T-cell (primary cell): Measurements from ENCODE around the gene POLH. TPM values are rescaled to one million over a fixed set of nuclear protein-coding genes. Genes with fewer than 3 reads are reported as not detected.
"Not testable (repeated sequence)": the region's sequence is repeated elsewhere in the genome, so short reads cannot be mapped to it uniquely, and the experiment has no call there.

Experiments used
- ATAC-seq, 4 experiments: fragments of 200-7000 bp in 3 of 4; fragments of 150-1000 bp in 1 of 4; cut with Tn5 transposase; replicated peaks in 1 of 4; 1 replicate in 3 of 4; 2 replicates in 1 of 4; pipeline ENCODE4 v1.10.0; 2021; ENCODE audit warnings: moderate library complexity in 3 of 4, mild to moderate bottlenecking in 2 of 4, moderate number of reproducible peaks in 1 of 4
- CTCF ChIA-PET, 2 donors: fragments of 300-600 bp; sonication (Branson Sonifier 250); formaldehyde crosslinking; loops; one replicate each; lab custom pipeline; 2022; ENCODE audit warnings: antibody characterized with exemption in 2 of 2; lab: Charles Lee
- POLR2A ChIA-PET, 2 donors: fragments of 300-600 bp; sonication (Branson Sonifier 250); formaldehyde crosslinking; loops; one replicate each; lab custom pipeline; 2022; ENCODE audit warnings: antibody characterized with exemption in 2 of 2; lab: Charles Lee
- DNase-seq, 35 experiments: peaks; one replicate each; pipeline versions ENCODE4 v3.0.0 to v3.0.0-alpha.2; 2013 to 2023
- H3K27ac ChIP-seq: one replicate; pipeline ENCODE4 v1.5.1; 2013; ENCODE audit warnings: low read length
- H3K27me3 ChIP-seq, 2 experiments: replicated peaks in 1 of 2; 1 replicate in 1 of 2; 2 replicates in 1 of 2; pipeline versions ENCODE4 v1.6.1 to v1.7.0; 2013; ENCODE audit warnings: low read length in 1 of 2, mixed read lengths in 1 of 2; ENCODE audit not compliant: control insufficient read depth in 2 of 2, insufficient read depth in 2 of 2; ENCODE audit errors: extremely low read depth in 1 of 2
- H3K36me3 ChIP-seq, 2 donors: 1 replicate in 1 of 2; 2 replicates in 1 of 2; pipeline versions ENCODE4 v1.6.1 to v1.7.0; 2013; ENCODE audit warnings: low read length in 1 of 2; ENCODE audit not compliant: control insufficient read depth in 2 of 2, insufficient read depth in 1 of 2; ENCODE audit errors: extremely low read depth in 1 of 2
- H3K4me1 ChIP-seq, 2 experiments: 1 replicate in 1 of 2; 2 replicates in 1 of 2; pipeline versions ENCODE4 v1.6.1 to v1.7.0; 2013; ENCODE audit warnings: low read length in 2 of 2, mixed read lengths in 1 of 2; ENCODE audit not compliant: insufficient read depth in 2 of 2, control insufficient read depth in 1 of 2; ENCODE audit errors: extremely low read depth in 1 of 2
- H3K4me3 ChIP-seq, 2 donors: 1 replicate in 1 of 2; 2 replicates in 1 of 2; pipeline versions ENCODE4 v1.5.1 to v1.7.0; 2013; ENCODE audit warnings: mild to moderate bottlenecking in 2 of 2, low read length in 1 of 2, moderate library complexity in 1 of 2; ENCODE audit not compliant: control insufficient read depth in 1 of 2; ENCODE audit errors: extremely low read depth in 1 of 2
- H3K9me3 ChIP-seq: 2 replicates; pipeline ENCODE4 v1.7.0; 2013
- H3K27ac Mint-ChIP-seq, 2 donors: one replicate each; pipeline ENCODE4 v1.8.0; 2020 to 2021; ENCODE audit warnings: mild to moderate bottlenecking in 2 of 2, mixed read lengths in 2 of 2
- H3K27me3 Mint-ChIP-seq, 2 donors: one replicate each; pipeline ENCODE4 v1.8.0; 2021 to 2022; ENCODE audit warnings: mixed read lengths in 2 of 2
- H3K36me3 Mint-ChIP-seq: one replicate; pipeline ENCODE4 v1.8.0; 2021; ENCODE audit warnings: mixed read lengths
- H3K4me1 Mint-ChIP-seq, 3 donors: one replicate each; pipeline ENCODE4 v1.8.0; 2020 to 2022; ENCODE audit warnings: mixed read lengths in 3 of 3, mild to moderate bottlenecking in 1 of 3
- H3K4me3 Mint-ChIP-seq, 3 donors: one replicate each; pipeline ENCODE4 v1.8.0; 2020 to 2022; ENCODE audit warnings: mild to moderate bottlenecking in 3 of 3, mixed read lengths in 3 of 3, moderate library complexity in 3 of 3
- H3K9me3 Mint-ChIP-seq, 3 donors: one replicate each; pipeline ENCODE4 v1.8.0; 2020 to 2022; ENCODE audit warnings: mixed read lengths in 3 of 3
- WGBS: methylation state at CpG from one replicate; pipeline ENCODE4 v1.1.5; 2013; ENCODE audit warnings: missing lambda C conversion rate; ENCODE audit not compliant: insufficient coverage; 5-methylcytosine and 5-hydroxymethylcytosine counted together
- total RNA-seq, 35 experiments: library from RNA in 6 of 35; stranded (reverse) in 6 of 35; fragments of 120-200 nt in 1 of 35; gene quantifications; one replicate each; pipeline versions ENCODE4 v1.2.1 to v1.2.4 and lab custom pipeline; 2013 to 2026

Gene POLH
- total RNA-seq, 5 donors from 2014 or later (not counting 1 experiment from before 2014, with no cell fraction given) = 14.4 to 38.5 (median 25.6) TPM

DNA sequence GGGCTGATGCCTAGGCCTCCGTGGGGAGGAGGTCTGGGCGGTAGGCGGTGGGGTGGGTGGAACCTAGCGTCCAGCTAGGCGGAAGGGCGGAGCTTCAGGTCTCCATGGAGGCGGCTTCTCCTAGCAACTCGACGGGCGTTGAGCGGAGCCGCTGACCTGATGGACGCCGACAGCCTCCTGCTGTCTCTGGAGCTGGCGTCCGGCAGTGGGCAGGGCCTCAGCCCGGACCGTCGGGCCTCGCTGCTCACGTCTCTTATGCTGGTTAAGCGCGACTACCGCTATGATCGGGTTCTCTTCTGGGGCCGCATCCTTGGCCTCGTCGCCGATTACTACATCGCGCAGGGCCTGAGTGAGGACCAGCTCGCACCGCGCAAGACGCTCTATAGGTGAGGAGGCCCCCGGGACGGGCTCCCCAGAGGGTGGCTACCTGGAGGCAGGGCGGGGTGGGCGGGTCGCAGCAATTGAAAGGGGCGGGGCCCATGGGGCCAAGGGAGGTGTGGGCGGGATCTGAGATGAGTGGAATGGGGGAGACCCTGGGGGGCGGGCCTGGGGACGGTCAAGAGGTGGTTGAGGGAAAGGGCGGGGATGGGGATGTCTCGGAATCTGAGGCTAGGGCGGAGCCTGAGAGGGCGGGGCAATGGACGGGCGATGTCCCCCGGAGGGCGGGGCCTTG, 69.1 kb downstream of the POLH start, which contains the start of gene RSPH9:
TSS of gene RSPH9 (plus strand) at position 97 of the 673 bp plus-strand sequence. CDS start at position 160, 63 bp downstream.
- peak within 1 kb of the TSS; percentile 62 to 64 for H3K27ac Mint-ChIP-seq
- H3K27me3 ChIP-seq = peaks cover 0 to 5% of the 10 kb centered on the region in 2 experiments
- peaks cover 20 to 24% (median 22%) of the 10 kb centered on the region in 3 donors for H3K4me1 Mint-ChIP-seq
- H3K27me3 Mint-ChIP-seq = no peaks in the 10 kb centered on the region
- CTCF ChIA-PET = interaction anchor here in 1 of 2 donors (0.6 to 1.0 kb wide), 2 partner anchors 21 to 39 kb away, joined by 3 to 4 read pairs; no protein-coding TSS in a partner anchor
- 26% methylated on average over 47 of the region's 52 CpGs for WGBS
- peaks cover 22% of the 10 kb centered on the region for H3K36me3 Mint-ChIP-seq
- H3K4me3 Mint-ChIP-seq = peak within 1 kb of the TSS; percentile 78
- H3K27ac ChIP-seq = peak within 1 kb of the TSS; percentile 23
- no peaks in the 10 kb centered on the region for H3K9me3 Mint-ChIP-seq
- H3K36me3 ChIP-seq = peaks cover 6 to 20% of the 10 kb centered on the region in 2 donors
- peak within 1 kb of the TSS in 1 of 2 donors; percentile 42 for H3K4me3 ChIP-seq
- ATAC-seq = peak; percentile 76 to 87 (median 81)
- H3K4me1 ChIP-seq = peaks cover 0 to 14% of the 10 kb centered on the region in 2 experiments
- peak in 34 of 35 experiments; percentile 16 to 68 (median 52) for DNase-seq
- H3K9me3 ChIP-seq = no peaks in the 10 kb centered on the region
- POLR2A ChIA-PET = interaction anchor here in 1 of 2 donors (0.8 kb wide), 1 partner anchor 1081 kb away, joined by 3 read pairs; the partner anchor contains the start of gene UBR2

DNA sequence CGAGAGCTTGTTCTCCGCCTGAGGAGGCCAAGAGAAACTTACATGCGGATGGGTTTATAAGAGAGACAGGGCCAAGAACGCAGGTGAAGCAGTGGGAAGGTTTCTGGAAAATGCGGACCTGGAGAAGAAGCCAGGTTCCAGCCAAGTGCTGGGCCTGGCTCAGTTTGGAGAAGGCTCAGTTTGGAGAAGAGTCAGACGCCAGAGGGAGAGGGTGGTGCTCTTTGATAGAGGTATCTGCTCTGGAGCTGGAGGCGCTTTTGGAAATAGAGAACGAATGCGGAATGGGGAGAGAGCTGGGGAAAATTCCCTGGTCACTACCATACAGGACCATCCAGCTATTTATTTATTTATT, 69.6 kb downstream of the POLH start:
- CTCF ChIA-PET = interaction anchor here in 1 of 2 donors (0.6 to 1.0 kb wide), 3 partner anchors 21 to 110 kb away, joined by 3 to 5 read pairs (median 4); no protein-coding TSS in a partner anchor
- DNase-seq (no peak), ATAC-seq (peak in 1 of 4 experiments; percentile 13)
- peak overlapping the region in 1 of 2 donors; percentile 42 for H3K4me3 ChIP-seq
- H3K4me3 Mint-ChIP-seq = peak overlapping the region; percentile 78
- peaks cover 0 to 5% of the 10 kb centered on the region in 2 experiments for H3K27me3 ChIP-seq
- peaks cover 8 to 15% of the 10 kb centered on the region in 2 donors for H3K36me3 ChIP-seq
- peaks cover 17% of the 10 kb centered on the region for H3K36me3 Mint-ChIP-seq
- H3K9me3 ChIP-seq = no peaks in the 10 kb centered on the region
- H3K4me1 Mint-ChIP-seq = peaks cover 15 to 19% (median 18%) of the 10 kb centered on the region in 3 donors
- POLR2A ChIA-PET = interaction anchor here in 1 of 2 donors (0.8 kb wide), 1 partner anchor 1082 kb away, joined by 3 read pairs; the partner anchor contains the start of gene UBR2
- H3K4me1 ChIP-seq = peaks cover 0 to 12% of the 10 kb centered on the region in 2 experiments
- H3K27me3 Mint-ChIP-seq = no peaks in the 10 kb centered on the region
- H3K27ac Mint-ChIP-seq = peak overlapping the region in 1 of 2 donors; percentile 64
- H3K27ac ChIP-seq = no peak overlapping the region
- 18% methylated on average over 4 of the region's 9 CpGs for WGBS
- H3K9me3 Mint-ChIP-seq = no peaks in the 10 kb centered on the region

DNA sequence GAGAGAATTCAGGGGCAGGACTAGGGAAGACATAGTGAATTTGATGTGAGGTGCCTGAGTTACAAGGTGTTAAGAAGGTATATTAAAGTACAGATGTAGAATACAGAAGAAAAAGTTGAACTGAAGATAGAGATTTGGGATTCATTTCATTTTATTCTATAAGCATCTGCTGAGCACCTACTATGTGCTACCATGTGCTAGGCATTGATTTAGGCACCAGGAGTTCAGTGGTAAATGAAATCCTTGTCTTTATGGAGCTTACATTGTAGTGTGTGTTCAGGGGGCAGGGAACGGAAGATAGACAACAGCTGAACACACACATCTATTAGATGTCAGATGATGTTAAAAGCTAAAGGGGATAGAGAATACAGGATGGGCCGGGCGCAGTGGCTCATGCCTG, 71.6 kb downstream of the POLH start:
- H3K36me3 ChIP-seq = peaks cover 1 to 8% of the 10 kb centered on the region in 2 donors
- Mint-ChIP-seq H3K9me3 (no peaks in the 10 kb centered on the region), H3K4me1 (peaks cover 10 to 14% (median 13%) of the 10 kb centered on the region in 3 donors), H3K36me3 (peaks cover 9% of the 10 kb centered on the region), H3K27me3 (no peaks in the 10 kb centered on the region), H3K4me3 (no peak overlapping the region), H3K27ac (no peak overlapping the region)
- ATAC-seq (no peak), DNase-seq (no peak)
- WGBS = no CpG with 5 or more reads among the region's 3 CpGs
- H3K9me3 ChIP-seq = no peaks in the 10 kb centered on the region
- H3K27me3 ChIP-seq = peaks cover 0 to 5% of the 10 kb centered on the region in 2 experiments
- CTCF ChIA-PET = interaction anchor here in 1 of 2 donors (0.7 kb wide), 1 partner anchor 384 kb away, joined by 3 read pairs; no protein-coding TSS in a partner anchor
- H3K4me3 ChIP-seq = no peak overlapping the region
- POLR2A ChIA-PET = no interaction called here
- peaks cover 0 to 12% of the 10 kb centered on the region in 2 experiments for H3K4me1 ChIP-seq
- no peak overlapping the region for H3K27ac ChIP-seq

DNA sequence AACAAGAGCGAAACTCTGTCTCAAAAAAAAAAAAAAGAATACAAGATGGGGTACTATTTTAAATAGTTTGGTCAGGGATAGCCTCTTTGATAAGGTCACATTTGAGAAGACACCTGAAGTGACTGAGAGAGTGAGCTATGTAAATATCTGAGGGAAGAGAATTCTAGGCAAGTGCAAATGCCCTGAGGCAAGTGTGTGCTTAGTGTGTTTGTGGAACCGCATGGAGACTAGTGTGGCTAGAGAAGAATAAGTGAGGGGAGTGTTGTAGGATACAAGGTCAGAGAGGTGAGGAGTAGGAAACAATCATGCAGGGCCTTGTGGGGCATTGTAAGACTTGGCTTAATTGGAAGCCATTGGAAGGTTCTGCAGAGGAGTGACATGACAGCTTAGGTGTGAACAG, 72.3 kb downstream of the POLH start:
- Histone ChIP-seq H3K36me3 (peaks cover 0 to 8% of the 10 kb centered on the region in 2 donors), H3K27me3 (peaks cover 0 to 5% of the 10 kb centered on the region in 2 experiments), H3K4me3 (no peak overlapping the region), H3K4me1 (peaks cover 0 to 12% of the 10 kb centered on the region in 2 experiments), H3K9me3 (no peaks in the 10 kb centered on the region), H3K27ac (no peak overlapping the region)
- ATAC-seq (no peak), DNase-seq (no peak)
- ChIA-PET CTCF (interaction anchor here in 1 of 2 donors (0.7 kb wide), 1 partner anchor 385 kb away, joined by 3 read pairs; no protein-coding TSS in a partner anchor), POLR2A (no interaction called here)
- Mint-ChIP-seq H3K4me1 (peaks cover 9 to 11% (median 10%) of the 10 kb centered on the region in 3 donors), H3K27ac (no peak overlapping the region), H3K4me3 (no peak overlapping the region), H3K9me3 (no peaks in the 10 kb centered on the region), H3K27me3 (no peaks in the 10 kb centered on the region), H3K36me3 (peaks cover 3% of the 10 kb centered on the region)
- 90% methylated on average over 2 of the region's 2 CpGs for WGBS

DNA sequence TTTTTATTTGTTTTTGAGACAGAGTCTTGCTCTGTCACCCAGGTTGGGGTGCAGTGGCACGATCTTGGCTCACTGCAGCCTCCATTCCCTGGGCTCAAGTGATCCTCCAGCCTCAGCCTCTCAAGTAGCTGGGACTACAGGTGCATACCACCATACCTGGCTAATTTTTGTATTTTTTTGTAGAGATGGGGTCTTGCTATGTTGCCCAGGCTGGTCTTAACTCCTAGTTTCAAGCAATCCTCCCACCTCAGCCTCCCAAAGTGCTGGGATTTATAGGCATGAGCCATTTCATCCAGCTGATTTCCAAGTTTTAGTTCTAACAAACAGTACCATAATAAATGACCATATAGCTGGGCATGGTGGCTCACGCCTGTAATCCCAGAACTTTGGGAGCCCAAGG, 76.8 kb downstream of the POLH start:
- H3K27ac ChIP-seq, H3K9me3 ChIP-seq, H3K27me3 ChIP-seq, H3K9me3 Mint-ChIP-seq, H3K4me3 Mint-ChIP-seq, H3K36me3 Mint-ChIP-seq, DNase-seq, H3K36me3 ChIP-seq, H3K27me3 Mint-ChIP-seq, ATAC-seq, H3K4me3 ChIP-seq, H3K4me1 Mint-ChIP-seq, POLR2A ChIA-PET, H3K27ac Mint-ChIP-seq, H3K4me1 ChIP-seq: not testable (repeated sequence)
- CTCF ChIA-PET = interaction anchor here in 1 of 2 donors (0.7 kb wide), 1 partner anchor 200 kb away, joined by 10 read pairs; no protein-coding TSS in a partner anchor
- WGBS = 86% methylated on average over 1 of the region's 2 CpGs

DNA sequence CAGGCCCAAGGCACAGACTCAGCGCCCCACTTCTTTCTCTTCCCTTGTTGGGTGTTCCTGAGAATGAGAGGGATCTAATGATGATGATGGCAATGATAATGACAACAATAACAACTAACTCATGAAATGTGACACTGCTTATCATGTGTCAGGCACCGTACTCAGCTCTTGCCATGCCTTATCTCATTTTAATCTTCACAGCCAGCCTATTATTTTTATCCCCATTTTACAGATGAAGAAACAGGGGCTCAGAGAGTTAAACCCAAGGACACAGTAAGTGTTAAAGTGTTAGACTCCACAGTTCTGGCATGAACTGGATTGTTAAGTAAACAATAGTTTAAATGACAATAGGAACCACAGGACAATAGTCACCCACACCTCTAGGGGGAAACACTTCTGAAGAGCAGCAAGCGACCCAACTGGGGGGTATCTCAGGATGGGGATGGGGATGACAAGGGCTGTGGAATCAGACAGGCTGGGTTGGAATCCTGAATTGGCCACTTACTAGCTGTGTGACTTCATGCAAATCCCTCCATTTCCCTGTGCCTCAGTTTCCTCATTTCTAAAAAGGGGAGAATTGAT, 81.3 kb downstream of the POLH start:
- DNase-seq (no peak), ATAC-seq (no peak)
- Mint-ChIP-seq H3K9me3 (peaks cover 0 to 4% (median 0%) of the 10 kb centered on the region in 3 donors), H3K36me3 (no peaks in the 10 kb centered on the region), H3K4me1 (peaks cover 0 to 3% (median 0%) of the 10 kb centered on the region in 3 donors), H3K27ac (no peak overlapping the region), H3K4me3 (no peak overlapping the region), H3K27me3 (peaks cover 0 to 4% of the 10 kb centered on the region in 2 donors)
- CTCF ChIA-PET = no interaction called here
- Histone ChIP-seq H3K27me3 (peaks cover 0 to 7% of the 10 kb centered on the region in 2 experiments), H3K36me3 (no peaks in the 10 kb centered on the region), H3K27ac (no peak overlapping the region), H3K4me3 (no peak overlapping the region), H3K9me3 (no peaks in the 10 kb centered on the region), H3K4me1 (no peaks in the 10 kb centered on the region)
- POLR2A ChIA-PET = no interaction called here
- no CpG with 5 or more reads among the region's 3 CpGs for WGBS
